Measurements from ENCODE around the gene SCUBE1.
A peak's percentile ranks its signal among the peaks of the same experiment; 100 is the strongest.

The SCUBE1 gene

GRCh38 chr22:43152003-43152356 is 191.2 kb downstream of the SCUBE1 start:
- Histone ChIP-seq H3K4me1 (ENCODE audit: control insufficient read depth, insufficient read depth, low read length) (peaks cover 11% of the 10 kb centered on the region), H3K36me3 (ENCODE audit: control insufficient read depth, insufficient read depth, low read length) (no peaks in the 10 kb centered on the region), H3K9me3 (ENCODE audit: control insufficient read depth, insufficient read depth, low read depth, low read length) (no peaks in the 10 kb centered on the region), H3K4me3 (ENCODE audit: low read depth, low read length) (peak overlapping the region; percentile 53), H3K27ac (ENCODE audit: low read depth, low read length) (no peak overlapping the region), H3K27me3 (ENCODE audit: control insufficient read depth, insufficient read depth, low read length) (peaks cover 22% of the 10 kb centered on the region), H3K9ac (ENCODE audit: low read length) (peak overlapping the region; percentile 36)

GRCh38 chr22:43151251-43152002 is 191.7 kb downstream of the SCUBE1 start, which contains the start of gene TSPO:
TSPO (plus strand) TSS chr22:43151559; CDS start chr22:43159239, 7,680 bp downstream.
- Histone ChIP-seq H3K4me3 (ENCODE audit: low read depth, low read length) (peak within 1 kb of the TSS; percentile 53), H3K27me3 (ENCODE audit: control insufficient read depth, insufficient read depth, low read length) (peaks cover 22% of the 10 kb centered on the region), H3K27ac (ENCODE audit: low read depth, low read length) (no peak within 1 kb of the TSS), H3K9me3 (ENCODE audit: control insufficient read depth, insufficient read depth, low read depth, low read length) (no peaks in the 10 kb centered on the region), H3K9ac (ENCODE audit: low read length) (peak within 1 kb of the TSS; percentile 36), H3K36me3 (ENCODE audit: control insufficient read depth, insufficient read depth, low read length) (no peaks in the 10 kb centered on the region), H3K4me1 (ENCODE audit: control insufficient read depth, insufficient read depth, low read length) (peaks cover 11% of the 10 kb centered on the region)

GRCh38 chr22:43150731-43151206 is 192.4 kb downstream of the SCUBE1 start:
- H3K27ac ChIP-seq (ENCODE audit: low read depth, low read length) = no peak overlapping the region
- H3K9ac ChIP-seq (ENCODE audit: low read length) = no peak overlapping the region
- H3K4me3 ChIP-seq (ENCODE audit: low read depth, low read length) = peak overlapping the region; percentile 53
- no peaks in the 10 kb centered on the region for H3K9me3 ChIP-seq (ENCODE audit: control insufficient read depth, insufficient read depth, low read depth, low read length)
- peaks cover 11% of the 10 kb centered on the region for H3K4me1 ChIP-seq (ENCODE audit: control insufficient read depth, insufficient read depth, low read length)
- peaks cover 22% of the 10 kb centered on the region for H3K27me3 ChIP-seq (ENCODE audit: control insufficient read depth, insufficient read depth, low read length)
- H3K36me3 ChIP-seq (ENCODE audit: control insufficient read depth, insufficient read depth, low read length) = no peaks in the 10 kb centered on the region

- peak overlapping the region; percentile 11 for H3K9ac ChIP-seq (ENCODE audit: low read length)
- no peak overlapping the region for H3K4me3 ChIP-seq (ENCODE audit: low read depth, low read length)
- peaks cover 22% of the 10 kb centered on the region for H3K27me3 ChIP-seq (ENCODE audit: control insufficient read depth, insufficient read depth, low read length)
- H3K4me1 ChIP-seq (ENCODE audit: control insufficient read depth, insufficient read depth, low read length) = peaks cover 11% of the 10 kb centered on the region
- H3K36me3 ChIP-seq (ENCODE audit: control insufficient read depth, insufficient read depth, low read length) = no peaks in the 10 kb centered on the region
- H3K9me3 ChIP-seq (ENCODE audit: control insufficient read depth, insufficient read depth, low read depth, low read length) = no peaks in the 10 kb centered on the region
- H3K27ac ChIP-seq (ENCODE audit: low read depth, low read length) = no peak overlapping the region
Measured at GRCh38 chr22:43148581-43148980, 194.6 kb downstream of the SCUBE1 start.

GRCh38 chr22:43147821-43148220 is 195.4 kb downstream of the SCUBE1 start:
- no peak overlapping the region for H3K27ac ChIP-seq (ENCODE audit: low read depth, low read length)
- no peaks in the 10 kb centered on the region for H3K36me3 ChIP-seq (ENCODE audit: control insufficient read depth, insufficient read depth, low read length)
- peaks cover 11% of the 10 kb centered on the region for H3K4me1 ChIP-seq (ENCODE audit: control insufficient read depth, insufficient read depth, low read length)
- H3K27me3 ChIP-seq (ENCODE audit: control insufficient read depth, insufficient read depth, low read length) = peaks cover 22% of the 10 kb centered on the region
- no peak overlapping the region for H3K9ac ChIP-seq (ENCODE audit: low read length)
- no peak overlapping the region for H3K4me3 ChIP-seq (ENCODE audit: low read depth, low read length)
- H3K9me3 ChIP-seq (ENCODE audit: control insufficient read depth, insufficient read depth, low read depth, low read length) = no peaks in the 10 kb centered on the region
